ENCODE measurements around the gene IL5RA.

Gene IL5RA

GRCh38 chr3:3068358-3068881 lies 41.8 kb downstream of the IL5RA start:
- no peaks in the 10 kb centered on the region for H3K36me3 ChIP-seq (ENCODE audit: insufficient read depth, low read length)
- H3K9me3 ChIP-seq (ENCODE audit: insufficient read depth, low read length, severe bottlenecking): no peaks in the 10 kb centered on the region
- H3K27me3 ChIP-seq (ENCODE audit: insufficient read depth, low read length, poor library complexity): no peaks in the 10 kb centered on the region
- H3K9ac ChIP-seq (ENCODE audit: low read depth, low read length): no peak overlapping the region
- H3K4me1 ChIP-seq (ENCODE audit: insufficient read depth, low read length): no peaks in the 10 kb centered on the region
- no peak overlapping the region for H2AFZ ChIP-seq (ENCODE audit: low read depth, low read length)
- H4K20me1 ChIP-seq (ENCODE audit: insufficient read depth, low read length): no peaks in the 10 kb centered on the region
- no peak for TF ChIP-seq CTCF (IDR thresholded peaks at IDR 0.05; ENCODE audit: borderline replicate concordance, extremely low read depth, low read length, poor library complexity, severe bottlenecking)
- TF ChIP-seq EZH2 (IDR thresholded peaks at IDR 0.05; ENCODE audit: borderline replicate concordance, low read depth, low read length, severe bottlenecking): no peak
- no peak overlapping the region for H3K4me3 ChIP-seq (ENCODE audit: low read depth in 1 of 2, low read length in 2 of 2)
- no peak overlapping the region for H3K27ac ChIP-seq (ENCODE audit: low read length)
- no peaks in the 10 kb centered on the region for H3K79me2 ChIP-seq (ENCODE audit: insufficient read depth, low read length)
- no peak for ATAC-seq (ENCODE audit: insufficient read depth, low read depth)
- no peak for DNase-seq
- H3K4me2 ChIP-seq (ENCODE audit: insufficient read depth, low read length): no peak overlapping the region

GRCh38 chr3:3066910-3067309 lies 43.3 kb downstream of the IL5RA start:
- no peak overlapping the region for H3K9ac ChIP-seq (ENCODE audit: low read depth, low read length)
- no peaks in the 10 kb centered on the region for H3K9me3 ChIP-seq (ENCODE audit: insufficient read depth, low read length, severe bottlenecking)
- H3K36me3 ChIP-seq (ENCODE audit: insufficient read depth, low read length): no peaks in the 10 kb centered on the region
- H4K20me1 ChIP-seq (ENCODE audit: insufficient read depth, low read length): no peaks in the 10 kb centered on the region
- H3K4me3 ChIP-seq (ENCODE audit: low read depth in 1 of 2, low read length in 2 of 2): no peak overlapping the region
- ATAC-seq (ENCODE audit: insufficient read depth, low read depth) (no peak), DNase-seq (no peak)
- no peak overlapping the region for H3K27ac ChIP-seq (ENCODE audit: low read length)
- no peaks in the 10 kb centered on the region for H3K4me1 ChIP-seq (ENCODE audit: insufficient read depth, low read length)
- H3K27me3 ChIP-seq (ENCODE audit: insufficient read depth, low read length, poor library complexity): no peaks in the 10 kb centered on the region
- H3K79me2 ChIP-seq (ENCODE audit: insufficient read depth, low read length): no peaks in the 10 kb centered on the region
- no peak overlapping the region for H2AFZ ChIP-seq (ENCODE audit: low read depth, low read length)
- no peak overlapping the region for H3K4me2 ChIP-seq (ENCODE audit: insufficient read depth, low read length)
- TF ChIP-seq CTCF (IDR thresholded peaks at IDR 0.05; ENCODE audit: borderline replicate concordance, extremely low read depth, low read length, poor library complexity, severe bottlenecking): no peak
- TF ChIP-seq EZH2 (IDR thresholded peaks at IDR 0.05; ENCODE audit: borderline replicate concordance, low read depth, low read length, severe bottlenecking): no peak

GRCh38 chr3:3066378-3066777 lies 43.8 kb downstream of the IL5RA start:
- TF ChIP-seq CTCF (IDR thresholded peaks at IDR 0.05; ENCODE audit: borderline replicate concordance, extremely low read depth, low read length, poor library complexity, severe bottlenecking) (no peak), EZH2 (IDR thresholded peaks at IDR 0.05; ENCODE audit: borderline replicate concordance, low read depth, low read length, severe bottlenecking) (no peak)
- H4K20me1 ChIP-seq (ENCODE audit: insufficient read depth, low read length): no peaks in the 10 kb centered on the region
- H3K4me2 ChIP-seq (ENCODE audit: insufficient read depth, low read length): no peak overlapping the region
- ATAC-seq (ENCODE audit: insufficient read depth, low read depth) (no peak), DNase-seq (no peak)
- H3K27ac ChIP-seq (ENCODE audit: low read length): no peak overlapping the region
- H3K9ac ChIP-seq (ENCODE audit: low read depth, low read length): no peak overlapping the region
- no peaks in the 10 kb centered on the region for H3K79me2 ChIP-seq (ENCODE audit: insufficient read depth, low read length)
- H3K4me3 ChIP-seq (ENCODE audit: low read depth in 1 of 2, low read length in 2 of 2): no peak overlapping the region
- H2AFZ ChIP-seq (ENCODE audit: low read depth, low read length): no peak overlapping the region
- H3K27me3 ChIP-seq (ENCODE audit: insufficient read depth, low read length, poor library complexity): no peaks in the 10 kb centered on the region
- H3K36me3 ChIP-seq (ENCODE audit: insufficient read depth, low read length): no peaks in the 10 kb centered on the region
- no peaks in the 10 kb centered on the region for H3K4me1 ChIP-seq (ENCODE audit: insufficient read depth, low read length)
- no peaks in the 10 kb centered on the region for H3K9me3 ChIP-seq (ENCODE audit: insufficient read depth, low read length, severe bottlenecking)

- Histone ChIP-seq H3K36me3 (ENCODE audit: insufficient read depth, low read length) (no peaks in the 10 kb centered on the region), H3K4me3 (ENCODE audit: low read depth in 1 of 2, low read length in 2 of 2) (no peak overlapping the region), H3K9ac (ENCODE audit: low read depth, low read length) (no peak overlapping the region), H4K20me1 (ENCODE audit: insufficient read depth, low read length) (no peaks in the 10 kb centered on the region), H3K9me3 (ENCODE audit: insufficient read depth, low read length, severe bottlenecking) (no peaks in the 10 kb centered on the region), H2AFZ (ENCODE audit: low read depth, low read length) (no peak overlapping the region), H3K4me2 (ENCODE audit: insufficient read depth, low read length) (no peak overlapping the region), H3K27ac (ENCODE audit: low read length) (no peak overlapping the region), H3K79me2 (ENCODE audit: insufficient read depth, low read length) (no peaks in the 10 kb centered on the region), H3K27me3 (ENCODE audit: insufficient read depth, low read length, poor library complexity) (no peaks in the 10 kb centered on the region), H3K4me1 (ENCODE audit: insufficient read depth, low read length) (no peaks in the 10 kb centered on the region)
- ATAC-seq (ENCODE audit: insufficient read depth, low read depth) (no peak), DNase-seq (no peak)
- TF ChIP-seq EZH2 (IDR thresholded peaks at IDR 0.05; ENCODE audit: borderline replicate concordance, low read depth, low read length, severe bottlenecking) (no peak), CTCF (IDR thresholded peaks at IDR 0.05; ENCODE audit: borderline replicate concordance, extremely low read depth, low read length, poor library complexity, severe bottlenecking) (no peak)
Observed at GRCh38 chr3:3065876-3066275, 44.3 kb downstream of the IL5RA start.

All from DND-41 (cell line).